Breast epithelium (tissue), 3 donors: Measurements from ENCODE around the gene EPHB2.

Source experiments
- CTCF ChIP-seq, 3 donors: fragments of 450-650 bp; IDR thresholded peaks; one replicate each; pipeline ENCODE4 v1.5.1; 2016 to 2017; ENCODE audit warnings: antibody characterized with exemption in 3 of 3, mild to moderate bottlenecking in 3 of 3, moderate library complexity in 3 of 3
- POLR2A ChIP-seq: fragments of 450-650 bp; IDR thresholded peaks from one replicate; pipeline ENCODE4 v1.6.1; 2016; ENCODE audit warnings: antibody characterized with exemption, mild to moderate bottlenecking, moderate library complexity
- POLR2AphosphoS5 ChIP-seq, 3 donors: sonication (generic); formaldehyde crosslinking; IDR thresholded peaks; one replicate each; pipeline ENCODE4 v1.6.1; 2017; ENCODE audit warnings: antibody characterized with exemption in 3 of 3

GRCh38 chr1:22903113-22903512 lies 192.5 kb downstream of the EPHB2 start:
- TF ChIP-seq CTCF (IDR thresholded peaks at IDR 0.05), result no peak
- TF ChIP-seq POLR2A, result no peak
- no peak for TF ChIP-seq POLR2AphosphoS5 (IDR thresholded peaks at IDR 0.05)
